DND-41 (cell line): Measurements from ENCODE around the gene SOWAHA.

Experiments used
- EZH2 ChIP-seq: IDR thresholded peaks from 3 replicates; pipeline ENCODE4 v1.6.1; 2012; ENCODE audit warnings: borderline replicate concordance, low read depth, mild to moderate bottlenecking, moderate library complexity, low read length, inconsistent platforms; ENCODE audit not compliant: severe bottlenecking
- TF ChIP-seq, protein P1 (sequence below): IDR thresholded peaks from 2 replicates; pipeline ENCODE4 v1.5.1; 2012; ENCODE audit warnings: borderline replicate concordance, low read length, moderate library complexity, mild to moderate bottlenecking; ENCODE audit not compliant: poor library complexity, severe bottlenecking; ENCODE audit errors: extremely low read depth

DNA sequence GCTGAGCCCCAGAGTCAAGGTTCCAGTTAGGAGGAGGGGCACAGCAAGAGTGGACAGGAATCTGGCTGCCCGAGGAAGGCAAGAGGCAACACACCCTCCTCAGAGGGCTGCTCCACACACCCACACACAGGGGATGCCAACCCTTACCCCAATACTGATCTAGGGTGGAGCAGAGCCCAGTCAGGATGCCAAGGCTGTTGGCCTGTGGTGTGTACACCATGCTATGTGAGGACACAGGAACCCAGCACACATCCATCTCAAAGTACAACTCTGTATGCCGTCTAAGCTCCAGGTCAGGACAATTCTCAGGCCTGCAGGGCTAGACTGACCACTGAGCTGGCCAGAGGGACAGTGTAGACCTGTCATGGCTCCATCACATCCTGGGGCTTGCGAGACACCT, 38.7 kb upstream of the SOWAHA start:
- TF ChIP-seq, protein P1, sequence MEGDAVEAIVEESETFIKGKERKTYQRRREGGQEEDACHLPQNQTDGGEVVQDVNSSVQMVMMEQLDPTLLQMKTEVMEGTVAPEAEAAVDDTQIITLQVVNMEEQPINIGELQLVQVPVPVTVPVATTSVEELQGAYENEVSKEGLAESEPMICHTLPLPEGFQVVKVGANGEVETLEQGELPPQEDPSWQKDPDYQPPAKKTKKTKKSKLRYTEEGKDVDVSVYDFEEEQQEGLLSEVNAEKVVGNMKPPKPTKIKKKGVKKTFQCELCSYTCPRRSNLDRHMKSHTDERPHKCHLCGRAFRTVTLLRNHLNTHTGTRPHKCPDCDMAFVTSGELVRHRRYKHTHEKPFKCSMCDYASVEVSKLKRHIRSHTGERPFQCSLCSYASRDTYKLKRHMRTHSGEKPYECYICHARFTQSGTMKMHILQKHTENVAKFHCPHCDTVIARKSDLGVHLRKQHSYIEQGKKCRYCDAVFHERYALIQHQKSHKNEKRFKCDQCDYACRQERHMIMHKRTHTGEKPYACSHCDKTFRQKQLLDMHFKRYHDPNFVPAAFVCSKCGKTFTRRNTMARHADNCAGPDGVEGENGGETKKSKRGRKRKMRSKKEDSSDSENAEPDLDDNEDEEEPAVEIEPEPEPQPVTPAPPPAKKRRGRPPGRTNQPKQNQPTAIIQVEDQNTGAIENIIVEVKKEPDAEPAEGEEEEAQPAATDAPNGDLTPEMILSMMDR, result no peak
- no peak for TF ChIP-seq EZH2
